Measurements from ENCODE around the gene GPC3.

DNA sequence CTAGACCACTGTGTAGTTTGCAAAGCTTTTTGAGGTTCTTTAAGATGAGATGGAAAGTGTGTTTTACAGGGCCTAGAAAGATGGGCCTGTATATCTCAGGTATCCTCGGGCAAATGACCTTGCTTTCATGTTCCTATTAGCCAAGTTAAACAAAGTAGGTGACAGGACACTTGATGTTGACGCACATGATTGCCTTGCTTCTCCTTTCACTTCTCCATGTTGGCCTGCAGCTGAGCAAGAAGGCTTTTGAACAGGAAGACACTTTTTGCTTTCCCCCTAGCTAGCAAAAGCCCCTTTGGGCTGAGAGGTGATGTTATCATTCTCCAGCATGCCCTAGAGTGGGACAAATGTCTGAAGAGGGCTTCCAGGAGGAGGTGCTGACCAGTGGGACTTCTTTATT lies 202.1 kb downstream of the GPC3 start:
- TF ChIP-seq, protein P1, sequence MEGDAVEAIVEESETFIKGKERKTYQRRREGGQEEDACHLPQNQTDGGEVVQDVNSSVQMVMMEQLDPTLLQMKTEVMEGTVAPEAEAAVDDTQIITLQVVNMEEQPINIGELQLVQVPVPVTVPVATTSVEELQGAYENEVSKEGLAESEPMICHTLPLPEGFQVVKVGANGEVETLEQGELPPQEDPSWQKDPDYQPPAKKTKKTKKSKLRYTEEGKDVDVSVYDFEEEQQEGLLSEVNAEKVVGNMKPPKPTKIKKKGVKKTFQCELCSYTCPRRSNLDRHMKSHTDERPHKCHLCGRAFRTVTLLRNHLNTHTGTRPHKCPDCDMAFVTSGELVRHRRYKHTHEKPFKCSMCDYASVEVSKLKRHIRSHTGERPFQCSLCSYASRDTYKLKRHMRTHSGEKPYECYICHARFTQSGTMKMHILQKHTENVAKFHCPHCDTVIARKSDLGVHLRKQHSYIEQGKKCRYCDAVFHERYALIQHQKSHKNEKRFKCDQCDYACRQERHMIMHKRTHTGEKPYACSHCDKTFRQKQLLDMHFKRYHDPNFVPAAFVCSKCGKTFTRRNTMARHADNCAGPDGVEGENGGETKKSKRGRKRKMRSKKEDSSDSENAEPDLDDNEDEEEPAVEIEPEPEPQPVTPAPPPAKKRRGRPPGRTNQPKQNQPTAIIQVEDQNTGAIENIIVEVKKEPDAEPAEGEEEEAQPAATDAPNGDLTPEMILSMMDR (conservative IDR thresholded peaks at IDR 0.05) = no peak
- TF ChIP-seq EZH2 (IDR thresholded peaks at IDR 0.05; ENCODE audit: low read depth) = no peak
